ENCODE data around the gene SIX5. TPM values are rescaled to one million over a fixed set of nuclear protein-coding genes. Genes with fewer than 3 reads are reported as not detected.
A peak's percentile ranks its signal among the peaks of the same experiment; 100 is the strongest.

Gene SIX5
- total RNA-seq, 1 experiment from 2014 or later, result 26.0 TPM

DNA sequence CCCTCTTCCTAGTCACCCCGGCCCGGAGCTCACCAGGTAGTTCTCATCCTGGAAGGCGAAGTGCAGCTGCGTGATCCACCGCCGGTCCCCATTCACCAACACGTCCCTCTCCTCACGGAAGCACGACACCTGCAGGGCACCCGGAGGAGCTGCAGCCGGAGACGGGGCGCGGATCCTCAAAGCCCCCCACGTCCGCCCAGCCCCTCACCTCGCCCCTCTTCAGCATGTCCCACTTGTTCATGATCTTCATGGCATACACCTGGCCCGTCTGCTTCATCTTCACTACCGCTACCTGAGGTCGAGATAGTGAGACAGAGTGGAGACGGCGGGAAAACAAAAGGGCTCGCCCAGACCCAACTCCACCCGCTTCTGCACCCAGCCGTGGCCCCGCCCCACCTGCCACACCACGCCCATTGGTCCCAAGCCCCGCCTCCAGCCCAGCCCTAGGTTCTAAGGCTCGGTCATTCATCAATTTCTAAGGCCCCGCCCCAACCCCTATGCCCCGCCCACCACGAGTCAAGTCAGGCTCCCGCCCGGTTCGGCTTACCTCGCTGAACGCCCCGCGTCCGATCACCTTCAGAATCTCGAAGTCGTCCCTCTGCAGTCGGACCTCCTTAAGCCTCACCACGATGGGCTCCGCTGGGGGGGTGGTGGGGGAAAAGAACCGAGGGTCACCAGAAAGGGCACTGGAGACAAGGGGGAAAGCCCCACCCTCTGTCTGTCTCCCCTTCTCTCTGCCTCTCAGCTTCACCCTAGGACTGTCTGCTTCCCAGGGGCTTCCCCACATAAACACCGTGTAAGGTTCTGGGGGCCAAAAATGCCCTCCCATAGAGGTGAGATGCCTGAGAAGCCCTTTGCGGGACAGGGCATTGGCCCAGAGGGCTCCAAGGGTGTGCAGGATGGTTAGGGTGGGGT is 10.4 kb upstream of the SIX5 start:
- H3K9me3 Mint-ChIP-seq, result no peaks in the 10 kb centered on the region
- CTCF ChIA-PET, result interaction anchor here (0.6 to 5.4 kb wide), 30 partner anchors 9 to 340 kb away, joined by 3 to 175 read pairs (median 5); partner anchors contain the start of genes DMWD, FBXO46, FOXA3 and MYPOP
- H3K36me3 Mint-ChIP-seq, result peaks cover 16% of the 10 kb centered on the region
- H3K4me1 Mint-ChIP-seq, result peaks cover 33% of the 10 kb centered on the region
- TF ChIP-seq ESRRA (CRISPR knock-in tag; IDR thresholded peaks at IDR 0.05; ENCODE audit: borderline replicate concordance), result no peak
- no peak for TF ChIP-seq ZNF423 (CRISPR knock-in tag; IDR thresholded peaks at IDR 0.05)
- TF ChIP-seq, protein P1, sequence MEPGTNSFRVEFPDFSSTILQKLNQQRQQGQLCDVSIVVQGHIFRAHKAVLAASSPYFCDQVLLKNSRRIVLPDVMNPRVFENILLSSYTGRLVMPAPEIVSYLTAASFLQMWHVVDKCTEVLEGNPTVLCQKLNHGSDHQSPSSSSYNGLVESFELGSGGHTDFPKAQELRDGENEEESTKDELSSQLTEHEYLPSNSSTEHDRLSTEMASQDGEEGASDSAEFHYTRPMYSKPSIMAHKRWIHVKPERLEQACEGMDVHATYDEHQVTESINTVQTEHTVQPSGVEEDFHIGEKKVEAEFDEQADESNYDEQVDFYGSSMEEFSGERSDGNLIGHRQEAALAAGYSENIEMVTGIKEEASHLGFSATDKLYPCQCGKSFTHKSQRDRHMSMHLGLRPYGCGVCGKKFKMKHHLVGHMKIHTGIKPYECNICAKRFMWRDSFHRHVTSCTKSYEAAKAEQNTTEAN (CRISPR knock-in tag; IDR thresholded peaks at IDR 0.05), result no peak
- peak; percentile 41; the same call in 1 of the 2 replicates for TF ChIP-seq SP1 (CRISPR knock-in tag; conservative IDR thresholded peaks at IDR 0.05)
- TF ChIP-seq, protein P2, sequence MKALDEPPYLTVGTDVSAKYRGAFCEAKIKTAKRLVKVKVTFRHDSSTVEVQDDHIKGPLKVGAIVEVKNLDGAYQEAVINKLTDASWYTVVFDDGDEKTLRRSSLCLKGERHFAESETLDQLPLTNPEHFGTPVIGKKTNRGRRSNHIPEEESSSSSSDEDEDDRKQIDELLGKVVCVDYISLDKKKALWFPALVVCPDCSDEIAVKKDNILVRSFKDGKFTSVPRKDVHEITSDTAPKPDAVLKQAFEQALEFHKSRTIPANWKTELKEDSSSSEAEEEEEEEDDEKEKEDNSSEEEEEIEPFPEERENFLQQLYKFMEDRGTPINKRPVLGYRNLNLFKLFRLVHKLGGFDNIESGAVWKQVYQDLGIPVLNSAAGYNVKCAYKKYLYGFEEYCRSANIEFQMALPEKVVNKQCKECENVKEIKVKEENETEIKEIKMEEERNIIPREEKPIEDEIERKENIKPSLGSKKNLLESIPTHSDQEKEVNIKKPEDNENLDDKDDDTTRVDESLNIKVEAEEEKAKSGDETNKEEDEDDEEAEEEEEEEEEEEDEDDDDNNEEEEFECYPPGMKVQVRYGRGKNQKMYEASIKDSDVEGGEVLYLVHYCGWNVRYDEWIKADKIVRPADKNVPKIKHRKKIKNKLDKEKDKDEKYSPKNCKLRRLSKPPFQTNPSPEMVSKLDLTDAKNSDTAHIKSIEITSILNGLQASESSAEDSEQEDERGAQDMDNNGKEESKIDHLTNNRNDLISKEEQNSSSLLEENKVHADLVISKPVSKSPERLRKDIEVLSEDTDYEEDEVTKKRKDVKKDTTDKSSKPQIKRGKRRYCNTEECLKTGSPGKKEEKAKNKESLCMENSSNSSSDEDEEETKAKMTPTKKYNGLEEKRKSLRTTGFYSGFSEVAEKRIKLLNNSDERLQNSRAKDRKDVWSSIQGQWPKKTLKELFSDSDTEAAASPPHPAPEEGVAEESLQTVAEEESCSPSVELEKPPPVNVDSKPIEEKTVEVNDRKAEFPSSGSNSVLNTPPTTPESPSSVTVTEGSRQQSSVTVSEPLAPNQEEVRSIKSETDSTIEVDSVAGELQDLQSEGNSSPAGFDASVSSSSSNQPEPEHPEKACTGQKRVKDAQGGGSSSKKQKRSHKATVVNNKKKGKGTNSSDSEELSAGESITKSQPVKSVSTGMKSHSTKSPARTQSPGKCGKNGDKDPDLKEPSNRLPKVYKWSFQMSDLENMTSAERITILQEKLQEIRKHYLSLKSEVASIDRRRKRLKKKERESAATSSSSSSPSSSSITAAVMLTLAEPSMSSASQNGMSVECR (CRISPR knock-in tag; IDR thresholded peaks at IDR 0.05; ENCODE audit: borderline replicate concordance), result no peak
- TF ChIP-seq, protein P3, sequence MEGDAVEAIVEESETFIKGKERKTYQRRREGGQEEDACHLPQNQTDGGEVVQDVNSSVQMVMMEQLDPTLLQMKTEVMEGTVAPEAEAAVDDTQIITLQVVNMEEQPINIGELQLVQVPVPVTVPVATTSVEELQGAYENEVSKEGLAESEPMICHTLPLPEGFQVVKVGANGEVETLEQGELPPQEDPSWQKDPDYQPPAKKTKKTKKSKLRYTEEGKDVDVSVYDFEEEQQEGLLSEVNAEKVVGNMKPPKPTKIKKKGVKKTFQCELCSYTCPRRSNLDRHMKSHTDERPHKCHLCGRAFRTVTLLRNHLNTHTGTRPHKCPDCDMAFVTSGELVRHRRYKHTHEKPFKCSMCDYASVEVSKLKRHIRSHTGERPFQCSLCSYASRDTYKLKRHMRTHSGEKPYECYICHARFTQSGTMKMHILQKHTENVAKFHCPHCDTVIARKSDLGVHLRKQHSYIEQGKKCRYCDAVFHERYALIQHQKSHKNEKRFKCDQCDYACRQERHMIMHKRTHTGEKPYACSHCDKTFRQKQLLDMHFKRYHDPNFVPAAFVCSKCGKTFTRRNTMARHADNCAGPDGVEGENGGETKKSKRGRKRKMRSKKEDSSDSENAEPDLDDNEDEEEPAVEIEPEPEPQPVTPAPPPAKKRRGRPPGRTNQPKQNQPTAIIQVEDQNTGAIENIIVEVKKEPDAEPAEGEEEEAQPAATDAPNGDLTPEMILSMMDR (IDR thresholded peaks at IDR 0.05), result peak; percentile 72; the same call in 1 of the 2 replicates
- TF ChIP-seq NFATC4 (CRISPR knock-in tag; IDR thresholded peaks at IDR 0.05), result 0 out of 2 replicates have a peak, but pooled peaks have one; percentile 27
- DNase-seq (ENCODE audit: low spot score), result peak; percentile 98
- H3K27ac Mint-ChIP-seq, result peak overlapping the region; percentile 47; the same call in 1 of the 2 replicates
- peak overlapping the region; percentile 78 for H3K4me3 Mint-ChIP-seq
- POLR2A ChIA-PET, result interaction anchor here (0.6 to 5.4 kb wide), 5 partner anchors 9 to 302 kb away, joined by 3 to 70 read pairs (median 3); partner anchors contain the start of gene SIX5
- ATAC-seq, result peak; percentile 85
- H3K27me3 Mint-ChIP-seq (ENCODE audit: low read depth), result peaks cover 35% of the 10 kb centered on the region

DNA sequence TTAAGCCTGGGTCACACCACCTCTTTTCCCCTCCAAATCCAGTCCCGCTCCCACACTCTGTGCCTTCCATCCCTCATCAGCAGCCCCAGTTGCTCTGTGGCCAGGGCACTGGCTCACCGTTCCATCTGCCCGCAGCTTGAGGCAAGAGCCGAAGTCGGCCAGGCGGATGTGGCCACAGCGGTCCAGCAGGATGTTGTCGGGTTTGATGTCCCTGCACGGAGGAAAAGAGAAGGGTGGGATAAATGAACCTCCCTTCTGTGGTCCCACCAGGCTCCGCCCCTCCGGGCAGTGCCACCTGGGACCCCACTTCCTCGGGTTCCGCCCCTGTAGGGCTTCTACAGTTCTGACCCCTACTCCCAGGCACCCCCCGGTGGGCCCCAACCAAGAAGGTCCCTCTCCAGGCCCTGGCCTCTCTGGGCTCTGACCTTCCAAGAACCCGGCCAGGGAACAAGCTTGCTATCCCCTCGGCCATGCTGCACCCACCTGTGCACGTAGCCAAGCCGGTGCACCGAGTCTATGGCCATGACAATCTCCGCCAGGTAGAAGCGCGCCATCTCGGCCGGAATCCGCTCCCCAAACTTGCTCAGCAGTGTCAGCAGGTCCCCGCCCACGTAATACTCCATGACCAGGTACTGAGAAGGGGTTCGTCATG is 9.1 kb upstream of the SIX5 start:
- POLR2A ChIA-PET, result interaction anchor here (0.9 to 5.4 kb wide), 2 partner anchors 8 kb away, joined by 4 to 70 read pairs; partner anchors contain the start of gene SIX5
- TF ChIP-seq TEAD4 (CRISPR knock-in tag; IDR thresholded peaks at IDR 0.05) (no peak), NFE2L1 (CRISPR knock-in tag; IDR thresholded peaks at IDR 0.05) (no peak)
- TF ChIP-seq, protein P4, sequence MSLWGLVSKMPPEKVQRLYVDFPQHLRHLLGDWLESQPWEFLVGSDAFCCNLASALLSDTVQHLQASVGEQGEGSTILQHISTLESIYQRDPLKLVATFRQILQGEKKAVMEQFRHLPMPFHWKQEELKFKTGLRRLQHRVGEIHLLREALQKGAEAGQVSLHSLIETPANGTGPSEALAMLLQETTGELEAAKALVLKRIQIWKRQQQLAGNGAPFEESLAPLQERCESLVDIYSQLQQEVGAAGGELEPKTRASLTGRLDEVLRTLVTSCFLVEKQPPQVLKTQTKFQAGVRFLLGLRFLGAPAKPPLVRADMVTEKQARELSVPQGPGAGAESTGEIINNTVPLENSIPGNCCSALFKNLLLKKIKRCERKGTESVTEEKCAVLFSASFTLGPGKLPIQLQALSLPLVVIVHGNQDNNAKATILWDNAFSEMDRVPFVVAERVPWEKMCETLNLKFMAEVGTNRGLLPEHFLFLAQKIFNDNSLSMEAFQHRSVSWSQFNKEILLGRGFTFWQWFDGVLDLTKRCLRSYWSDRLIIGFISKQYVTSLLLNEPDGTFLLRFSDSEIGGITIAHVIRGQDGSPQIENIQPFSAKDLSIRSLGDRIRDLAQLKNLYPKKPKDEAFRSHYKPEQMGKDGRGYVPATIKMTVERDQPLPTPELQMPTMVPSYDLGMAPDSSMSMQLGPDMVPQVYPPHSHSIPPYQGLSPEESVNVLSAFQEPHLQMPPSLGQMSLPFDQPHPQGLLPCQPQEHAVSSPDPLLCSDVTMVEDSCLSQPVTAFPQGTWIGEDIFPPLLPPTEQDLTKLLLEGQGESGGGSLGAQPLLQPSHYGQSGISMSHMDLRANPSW (CRISPR knock-in tag; conservative IDR thresholded peaks at IDR 0.05; ENCODE audit: low read depth), result no peak
- CTCF ChIA-PET, result interaction anchor here (0.6 to 5.4 kb wide), 2 partner anchors 9 kb away, joined by 3 to 175 read pairs; partner anchors contain the start of gene SIX5

More for the DNA sequence above, 9.1 kb upstream of the SIX5 start:
- ATAC-seq (no peak), DNase-seq (ENCODE audit: low spot score) (no peak)
- Mint-ChIP-seq H3K4me1 (peaks cover 25% of the 10 kb centered on the region), H3K9me3 (no peaks in the 10 kb centered on the region), H3K27me3 (ENCODE audit: low read depth) (peaks cover 29% of the 10 kb centered on the region), H3K27ac (no peak overlapping the region), H3K36me3 (peaks cover 18% of the 10 kb centered on the region), H3K4me3 (no peak overlapping the region)

Data from WTC11 (cell line).